PFSK-1 (cell line): ENCODE measurements around the gene SCRG1.

ENCODE experiments used
- FOXP2 ChIP-seq: optimal IDR thresholded peaks from 2 replicates; pipeline ENCODE3; 2011; ENCODE audit warnings: borderline replicate concordance, control low read depth, inconsistent platforms; ENCODE audit not compliant: insufficient read depth; ENCODE audit errors: extremely low read length, extremely low read depth
- POLR2AphosphoS5 ChIP-seq: IDR thresholded peaks from 2 replicates; pipeline ENCODE4 v1.6.1; 2012; ENCODE audit warnings: low read depth, mild to moderate bottlenecking, control low read depth, low read length, moderate library complexity
- SIN3A ChIP-seq: IDR thresholded peaks from 2 replicates; pipeline ENCODE4 v1.6.1; 2012; ENCODE audit warnings: mild to moderate bottlenecking, low read length, moderate library complexity, borderline replicate concordance; ENCODE audit not compliant: insufficient read depth
- TAF1 ChIP-seq: IDR thresholded peaks from 2 replicates; pipeline ENCODE4 v1.6.1; 2012; ENCODE audit warnings: low read length, control low read depth, borderline replicate concordance; ENCODE audit not compliant: insufficient read depth
- TF ChIP-seq, protein P1 (sequence below), 2 experiments: IDR thresholded peaks; 2 replicates each; pipeline versions ENCODE4 v1.6.1 to v1.8.0; 2011 to 2012; ENCODE audit warnings: low read depth in 2 of 2, low read length in 2 of 2, control low read depth in 1 of 2, inconsistent platforms in 1 of 2, mild to moderate bottlenecking in 1 of 2, moderate library complexity in 1 of 2; ENCODE audit not compliant: insufficient read depth in 1 of 2

Gene SCRG1

GRCh38 chr4:173418639-173419038, 19.7 kb upstream of the SCRG1 start:
- TF ChIP-seq FOXP2: no peak
- no peak for TF ChIP-seq TAF1
- no peak for TF ChIP-seq SIN3A
- no peak for TF ChIP-seq POLR2AphosphoS5
- TF ChIP-seq, protein P1, sequence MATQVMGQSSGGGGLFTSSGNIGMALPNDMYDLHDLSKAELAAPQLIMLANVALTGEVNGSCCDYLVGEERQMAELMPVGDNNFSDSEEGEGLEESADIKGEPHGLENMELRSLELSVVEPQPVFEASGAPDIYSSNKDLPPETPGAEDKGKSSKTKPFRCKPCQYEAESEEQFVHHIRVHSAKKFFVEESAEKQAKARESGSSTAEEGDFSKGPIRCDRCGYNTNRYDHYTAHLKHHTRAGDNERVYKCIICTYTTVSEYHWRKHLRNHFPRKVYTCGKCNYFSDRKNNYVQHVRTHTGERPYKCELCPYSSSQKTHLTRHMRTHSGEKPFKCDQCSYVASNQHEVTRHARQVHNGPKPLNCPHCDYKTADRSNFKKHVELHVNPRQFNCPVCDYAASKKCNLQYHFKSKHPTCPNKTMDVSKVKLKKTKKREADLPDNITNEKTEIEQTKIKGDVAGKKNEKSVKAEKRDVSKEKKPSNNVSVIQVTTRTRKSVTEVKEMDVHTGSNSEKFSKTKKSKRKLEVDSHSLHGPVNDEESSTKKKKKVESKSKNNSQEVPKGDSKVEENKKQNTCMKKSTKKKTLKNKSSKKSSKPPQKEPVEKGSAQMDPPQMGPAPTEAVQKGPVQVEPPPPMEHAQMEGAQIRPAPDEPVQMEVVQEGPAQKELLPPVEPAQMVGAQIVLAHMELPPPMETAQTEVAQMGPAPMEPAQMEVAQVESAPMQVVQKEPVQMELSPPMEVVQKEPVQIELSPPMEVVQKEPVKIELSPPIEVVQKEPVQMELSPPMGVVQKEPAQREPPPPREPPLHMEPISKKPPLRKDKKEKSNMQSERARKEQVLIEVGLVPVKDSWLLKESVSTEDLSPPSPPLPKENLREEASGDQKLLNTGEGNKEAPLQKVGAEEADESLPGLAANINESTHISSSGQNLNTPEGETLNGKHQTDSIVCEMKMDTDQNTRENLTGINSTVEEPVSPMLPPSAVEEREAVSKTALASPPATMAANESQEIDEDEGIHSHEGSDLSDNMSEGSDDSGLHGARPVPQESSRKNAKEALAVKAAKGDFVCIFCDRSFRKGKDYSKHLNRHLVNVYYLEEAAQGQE (IDR thresholded peaks at IDR 0.05; ENCODE audit: insufficient read depth in 1 of 2, low read depth in 2 of 2, low read length in 2 of 2): no peak

DNA sequence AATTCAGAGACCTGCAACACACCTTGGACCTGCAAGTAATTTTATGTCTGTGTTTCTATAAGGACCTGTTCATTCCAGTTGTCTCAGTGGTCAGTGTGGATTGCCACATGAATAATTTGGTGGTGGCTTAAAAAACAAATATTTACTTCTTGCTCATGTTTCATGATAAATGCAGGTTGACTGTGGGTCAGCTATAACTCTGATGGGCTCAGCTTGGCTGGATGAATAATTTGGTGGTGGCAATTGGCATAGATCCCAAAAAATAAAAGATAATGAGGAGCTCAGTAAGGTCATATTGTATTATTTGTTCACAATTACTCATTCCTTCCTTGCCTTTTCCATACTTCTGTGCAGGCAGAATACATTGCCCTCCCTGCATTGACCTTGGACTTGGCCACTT, 18.9 kb upstream of the SCRG1 start:
- TF ChIP-seq FOXP2 (no peak), SIN3A (no peak), POLR2AphosphoS5 (no peak), TAF1 (no peak)
- TF ChIP-seq, protein P1 (IDR thresholded peaks at IDR 0.05; ENCODE audit: insufficient read depth in 1 of 2, low read depth in 2 of 2, low read length in 2 of 2): no peak

GRCh38 chr4:173415885-173416653, 17.2 kb upstream of the SCRG1 start:
- TF ChIP-seq, protein P1 (IDR thresholded peaks at IDR 0.05; ENCODE audit: insufficient read depth in 1 of 2, low read depth in 2 of 2, low read length in 2 of 2): no peak
- TF ChIP-seq FOXP2 (no peak), SIN3A (no peak), TAF1 (no peak), POLR2AphosphoS5 (no peak)

GRCh38 chr4:173415092-173415491, 16.2 kb upstream of the SCRG1 start:
- no peak for TF ChIP-seq FOXP2

- TF ChIP-seq FOXP2 (no peak), SIN3A (no peak), POLR2AphosphoS5 (no peak), TAF1 (no peak)
- TF ChIP-seq, protein P1 (IDR thresholded peaks at IDR 0.05; ENCODE audit: insufficient read depth in 1 of 2, low read depth in 2 of 2, low read length in 2 of 2): no peak
Measured at GRCh38 chr4:173414456-173414855, 15.5 kb upstream of the SCRG1 start.
